Pons (tissue), 1 donor: Measurements from ENCODE around the gene EML5.

Experiments used
- DNase-seq: peaks from one replicate; pipeline ENCODE4 v3.0.0-alpha.2; 2016; ENCODE audit warnings: low spot score

Gene EML5

GRCh38 chr14:88614218-88614907, 178.4 kb downstream of the EML5 start:
- DNase-seq: no peak

GRCh38 chr14:88613552-88614010, 179.2 kb downstream of the EML5 start:
- DNase-seq: no peak

- no peak for DNase-seq
These were observed 179.8 kb downstream of the EML5 start for GRCh38 chr14:88612981-88613380.

GRCh38 chr14:88611878-88612277, 180.9 kb downstream of the EML5 start:
- no peak for DNase-seq

- no peak for DNase-seq
These were observed 184.9 kb downstream of the EML5 start for GRCh38 chr14:88607829-88608228.

GRCh38 chr14:88605594-88605993, 187.2 kb downstream of the EML5 start:
- no peak for DNase-seq

GRCh38 chr14:88604212-88604611, 188.5 kb downstream of the EML5 start:
- no peak for DNase-seq

GRCh38 chr14:88599761-88600439, 192.9 kb downstream of the EML5 start:
- no peak for DNase-seq

GRCh38 chr14:88599326-88599725, 193.4 kb downstream of the EML5 start:
- no peak for DNase-seq

GRCh38 chr14:88598097-88598675, 194.6 kb downstream of the EML5 start:
- DNase-seq: no peak

- DNase-seq: no peak
These were observed 195.2 kb downstream of the EML5 start for GRCh38 chr14:88597601-88598000.

- no peak for DNase-seq
These were observed 195.7 kb downstream of the EML5 start for GRCh38 chr14:88597038-88597437.

GRCh38 chr14:88592031-88592430, 200.7 kb downstream of the EML5 start:
- no peak for DNase-seq

GRCh38 chr14:88590173-88590572, 202.6 kb downstream of the EML5 start:
- DNase-seq: no peak

- DNase-seq: no peak
These were observed 204.7 kb downstream of the EML5 start for GRCh38 chr14:88588081-88588480.

- no peak for DNase-seq
These were observed 208.3 kb downstream of the EML5 start for GRCh38 chr14:88584451-88584850.

GRCh38 chr14:88576222-88576621, 216.5 kb downstream of the EML5 start:
- DNase-seq: no peak

- DNase-seq: no peak
These were observed 220.6 kb downstream of the EML5 start for GRCh38 chr14:88572117-88572516.

GRCh38 chr14:88568196-88568595, 224.6 kb downstream of the EML5 start:
- no peak for DNase-seq

GRCh38 chr14:88565427-88565826, 227.3 kb downstream of the EML5 start:
- no peak for DNase-seq

GRCh38 chr14:88563845-88564244, 228.9 kb downstream of the EML5 start:
- no peak for DNase-seq

- peak; percentile 81 for DNase-seq
These were observed 229.7 kb downstream of the EML5 start, which contains the start of gene ZC3H14 for GRCh38 chr14:88562831-88563686. Gene ZC3H14, plus strand, starts transcription at chr14:88563037. Its CDS starts 97 bp downstream, at chr14:88563134.
